Fibroblast of the conjunctiva (primary cell): ENCODE measurements around the gene ABCA3.

Experiments used
- DNase-seq: peaks from one replicate; pipeline ENCODE4 v3.0.0-alpha.2; 2010; ENCODE audit warnings: low read depth

Gene ABCA3

DNA sequence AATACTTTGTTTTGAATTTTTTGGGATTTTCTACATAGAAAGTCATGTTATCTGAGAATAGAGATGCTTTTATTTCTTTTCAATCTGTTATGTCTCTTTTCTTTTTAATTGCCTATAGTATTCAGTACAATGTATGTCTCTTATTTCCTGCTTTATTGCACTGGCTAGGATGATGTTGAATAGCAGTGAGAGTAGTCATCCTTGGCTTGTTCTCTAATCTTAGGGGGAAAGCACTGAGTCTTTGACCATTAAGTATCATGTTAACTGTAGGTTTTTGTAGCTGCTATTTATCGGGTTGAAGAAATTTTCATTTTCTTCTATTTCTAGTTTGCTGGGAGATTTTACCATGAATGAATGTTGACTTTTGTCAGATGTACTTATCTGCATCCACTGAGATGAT, 10.0 kb upstream of the ABCA3 start:
- no peak for DNase-seq

GRCh38 chr16:2343211-2343610, 2.7 kb upstream of the ABCA3 start:
- no peak for DNase-seq

DNA sequence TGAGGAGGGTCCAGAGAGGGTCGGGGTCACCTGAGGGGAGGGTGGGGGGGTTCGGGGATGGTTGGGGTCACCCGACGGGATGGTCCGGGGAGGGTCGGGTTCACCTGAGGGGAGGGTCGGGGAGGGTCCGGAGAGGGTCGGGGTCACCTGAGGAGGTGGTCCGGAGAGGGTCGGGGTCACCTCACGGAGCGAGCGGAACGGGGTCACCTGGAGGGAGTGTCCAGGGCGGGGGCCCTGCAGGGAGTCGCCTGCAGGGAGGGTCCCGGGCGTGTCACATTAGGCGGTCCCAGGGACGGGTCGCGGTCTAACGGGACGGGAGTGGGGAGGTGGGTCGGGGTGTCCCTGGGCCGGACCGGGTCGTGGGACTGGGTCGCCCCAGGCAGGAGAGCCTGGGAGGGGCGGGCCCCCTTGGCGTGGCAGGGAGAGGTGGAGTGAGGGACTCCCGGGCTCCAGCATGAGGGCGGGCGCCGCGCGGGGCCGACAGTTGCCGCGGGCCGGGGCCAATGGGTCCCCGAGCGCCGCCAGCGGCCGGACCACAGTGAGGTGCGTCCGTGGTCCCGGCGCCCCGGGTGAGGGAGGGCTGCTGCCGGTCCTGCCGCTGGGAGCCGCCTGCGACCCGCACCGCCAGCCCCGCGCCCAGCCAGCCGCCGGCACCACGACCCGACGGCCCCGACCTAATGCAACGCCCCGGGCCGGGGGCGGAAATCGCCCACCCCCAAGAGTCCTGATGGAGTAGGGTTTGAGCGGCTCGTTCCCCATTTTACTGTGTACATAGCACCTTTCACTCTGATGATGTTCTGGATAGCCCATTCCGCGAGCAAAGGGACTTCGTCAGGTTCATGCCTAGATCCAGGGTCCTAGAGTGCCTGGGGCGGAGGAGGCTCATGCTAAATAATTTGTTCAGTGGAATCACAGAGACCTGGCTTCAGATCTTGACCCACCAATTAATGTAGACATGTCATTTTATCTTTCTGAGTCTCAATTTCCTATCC, 1.2 kb upstream of the ABCA3 start:
- DNase-seq: no peak

- no peak for DNase-seq
Measured at GRCh38 chr16:2339521-2340484, 725 bp downstream of the ABCA3 start.

DNA sequence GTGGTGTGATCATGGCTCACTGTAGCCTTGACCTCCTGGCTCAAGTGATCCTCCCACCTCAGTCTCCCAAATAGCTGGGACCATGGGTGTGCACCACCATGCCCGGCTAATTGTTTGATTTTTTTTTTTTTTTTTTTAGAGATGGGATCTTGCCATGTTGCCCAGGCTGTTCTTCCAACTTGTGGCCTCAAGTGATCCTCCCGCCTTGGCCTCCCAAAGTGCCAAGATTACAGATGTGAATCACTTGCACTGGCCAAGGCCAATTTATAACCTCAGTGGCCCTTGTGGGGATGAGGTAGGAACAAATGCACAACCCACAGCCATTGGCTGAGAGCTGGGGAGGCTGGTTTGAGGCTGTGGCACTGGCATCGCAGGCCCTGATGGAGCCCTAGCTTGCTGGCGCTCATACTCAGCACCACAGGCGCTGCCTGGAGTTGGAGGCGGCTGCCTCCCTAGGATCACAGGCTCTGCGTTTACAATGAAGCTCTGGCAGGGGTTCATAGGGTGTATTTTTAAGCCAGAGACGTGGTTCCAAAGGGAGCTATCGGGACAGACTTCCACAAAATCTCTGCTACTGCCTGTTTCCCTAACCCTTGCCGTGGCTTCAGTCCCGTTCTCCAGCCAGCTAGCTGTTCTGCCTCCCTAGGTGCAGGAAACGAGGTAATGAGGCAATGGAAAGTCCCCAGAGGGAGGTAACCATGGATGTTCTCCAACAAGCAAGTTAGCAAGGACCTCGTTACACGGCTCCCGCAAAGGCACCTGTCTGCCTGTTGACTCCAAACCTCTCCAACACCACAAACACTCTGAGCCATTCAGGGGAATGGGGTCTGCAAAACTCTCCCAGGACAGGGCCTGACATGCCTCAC, 2.9 kb downstream of the ABCA3 start:
- DNase-seq: no peak

- DNase-seq: no peak
Measured at GRCh38 chr16:2335286-2335895, 5.1 kb downstream of the ABCA3 start.

GRCh38 chr16:2333772-2334379, 6.7 kb downstream of the ABCA3 start:
- no peak for DNase-seq

- DNase-seq: no peak
Measured at GRCh38 chr16:2333231-2333630, 7.3 kb downstream of the ABCA3 start.

DNA sequence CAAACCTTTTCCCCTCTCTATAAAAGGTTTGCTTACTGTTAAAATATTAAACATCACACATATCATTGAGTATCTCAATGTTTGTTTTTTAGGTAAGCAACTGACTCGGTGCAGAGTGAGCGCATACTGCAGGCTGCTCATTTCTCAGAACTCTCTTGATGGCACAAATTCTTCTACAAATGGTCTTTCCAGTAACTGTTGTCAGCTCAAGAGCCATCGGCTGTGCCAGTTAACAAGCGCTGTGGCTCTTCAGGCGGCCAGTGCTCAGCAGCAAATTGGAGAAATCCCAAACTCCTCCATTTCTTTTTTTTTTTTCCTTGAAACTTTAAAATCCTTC, 8.6 kb downstream of the ABCA3 start:
- DNase-seq: no peak

DNA sequence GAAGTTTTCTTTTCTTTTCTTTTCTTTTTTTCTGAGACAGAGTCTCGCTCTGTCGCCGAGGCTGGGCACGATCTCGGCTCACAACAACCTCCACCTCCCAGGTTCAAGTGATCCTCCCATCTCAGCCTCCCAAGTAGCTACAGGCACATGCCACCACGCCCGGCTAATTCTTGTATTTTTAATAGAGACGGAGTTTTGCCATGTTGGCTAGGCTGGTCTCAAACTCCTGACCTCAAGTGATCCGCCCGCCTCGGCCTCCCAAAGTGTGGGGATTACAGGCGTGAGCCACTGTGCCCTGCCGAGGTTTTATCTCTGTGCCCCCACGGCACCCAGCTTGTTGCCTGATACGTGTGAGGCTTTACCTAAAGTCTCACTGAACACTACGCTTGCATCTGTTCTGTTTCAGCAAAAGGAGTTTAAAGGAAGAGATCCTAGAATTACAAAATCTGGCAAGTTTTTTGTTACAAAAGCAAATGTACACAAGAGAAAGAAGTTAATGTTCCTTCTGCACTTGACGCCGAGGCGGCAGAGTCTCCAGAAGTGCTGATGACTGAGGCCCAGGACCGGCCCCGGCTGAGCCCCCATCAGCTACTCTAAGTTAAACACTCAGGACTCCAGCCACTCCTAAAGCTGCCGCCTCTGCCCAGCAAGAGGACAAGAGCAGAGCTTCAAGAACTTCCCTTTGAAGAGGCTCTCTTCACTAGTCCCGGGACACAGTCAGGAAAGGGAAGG, 9.2 kb downstream of the ABCA3 start:
- DNase-seq: no peak

DNA sequence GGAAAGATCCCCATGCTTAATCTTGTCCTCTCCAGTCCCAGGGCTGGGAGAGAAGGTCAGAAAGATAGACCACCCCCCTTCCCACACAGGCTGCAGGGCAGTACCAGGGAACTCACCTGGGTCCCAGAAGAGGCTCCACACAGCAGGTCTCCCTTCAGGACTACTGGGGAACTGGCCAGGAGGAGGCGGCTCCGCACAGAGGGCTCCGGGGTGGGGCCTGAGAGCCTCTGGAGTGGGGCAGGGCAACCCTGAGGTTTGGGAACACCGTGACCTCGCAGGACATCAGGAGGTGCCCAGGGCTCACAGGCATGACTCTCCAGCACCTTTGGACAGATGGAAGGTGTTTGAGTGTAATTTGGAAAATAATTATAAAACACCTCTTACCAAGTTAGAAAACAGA, 11.0 kb downstream of the ABCA3 start:
- DNase-seq: no peak

GRCh38 chr16:2328428-2328827, 12.1 kb downstream of the ABCA3 start:
- no peak for DNase-seq

- DNase-seq: no peak
Measured at GRCh38 chr16:2326191-2326590, 14.3 kb downstream of the ABCA3 start.

GRCh38 chr16:2325791-2326190, 14.7 kb downstream of the ABCA3 start:
- no peak for DNase-seq

DNA sequence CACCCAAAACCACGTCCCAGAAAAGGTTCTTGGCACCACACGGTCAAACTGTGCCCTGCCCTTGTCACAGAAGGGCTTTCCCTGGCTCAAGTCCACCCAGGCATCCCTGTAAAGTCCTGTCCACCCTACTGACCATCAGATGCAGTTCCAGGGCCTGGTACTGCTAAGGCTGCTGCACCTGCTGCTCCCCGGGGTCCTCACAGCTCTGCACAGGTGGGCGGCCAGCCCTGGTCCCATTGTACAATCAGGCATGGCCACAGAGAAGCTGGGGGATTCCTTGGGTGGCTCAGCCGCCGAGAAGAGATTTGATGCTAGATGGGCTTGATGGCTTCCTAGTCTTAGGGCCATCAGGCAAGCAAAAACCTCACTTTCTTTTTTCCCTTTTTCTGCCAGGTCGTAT, 15.3 kb downstream of the ABCA3 start:
- DNase-seq: no peak

GRCh38 chr16:2324296-2324859, 16.1 kb downstream of the ABCA3 start:
- no peak for DNase-seq

- no peak for DNase-seq
Measured at GRCh38 chr16:2323701-2324100, 16.8 kb downstream of the ABCA3 start.

DNA sequence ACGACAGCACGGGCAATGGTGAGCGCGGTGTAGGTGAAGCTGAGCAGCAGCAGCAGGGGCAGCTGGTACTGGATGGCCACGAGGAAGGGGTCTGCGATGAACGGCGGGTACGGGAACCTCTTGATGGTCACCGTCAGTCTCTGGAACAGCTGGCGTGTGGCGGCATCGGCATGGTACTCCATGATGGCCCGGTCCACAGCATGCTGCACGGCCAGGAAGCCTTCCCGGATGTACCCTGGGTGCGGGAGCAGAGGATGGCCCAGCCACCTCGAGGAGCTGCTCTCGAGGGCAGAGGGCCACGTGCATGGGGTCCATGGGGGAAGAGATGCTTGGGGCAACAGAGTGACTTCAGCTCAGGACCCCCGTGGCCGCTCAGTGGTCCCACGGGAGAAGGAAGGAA, 20.9 kb downstream of the ABCA3 start:
- DNase-seq: no peak

DNA sequence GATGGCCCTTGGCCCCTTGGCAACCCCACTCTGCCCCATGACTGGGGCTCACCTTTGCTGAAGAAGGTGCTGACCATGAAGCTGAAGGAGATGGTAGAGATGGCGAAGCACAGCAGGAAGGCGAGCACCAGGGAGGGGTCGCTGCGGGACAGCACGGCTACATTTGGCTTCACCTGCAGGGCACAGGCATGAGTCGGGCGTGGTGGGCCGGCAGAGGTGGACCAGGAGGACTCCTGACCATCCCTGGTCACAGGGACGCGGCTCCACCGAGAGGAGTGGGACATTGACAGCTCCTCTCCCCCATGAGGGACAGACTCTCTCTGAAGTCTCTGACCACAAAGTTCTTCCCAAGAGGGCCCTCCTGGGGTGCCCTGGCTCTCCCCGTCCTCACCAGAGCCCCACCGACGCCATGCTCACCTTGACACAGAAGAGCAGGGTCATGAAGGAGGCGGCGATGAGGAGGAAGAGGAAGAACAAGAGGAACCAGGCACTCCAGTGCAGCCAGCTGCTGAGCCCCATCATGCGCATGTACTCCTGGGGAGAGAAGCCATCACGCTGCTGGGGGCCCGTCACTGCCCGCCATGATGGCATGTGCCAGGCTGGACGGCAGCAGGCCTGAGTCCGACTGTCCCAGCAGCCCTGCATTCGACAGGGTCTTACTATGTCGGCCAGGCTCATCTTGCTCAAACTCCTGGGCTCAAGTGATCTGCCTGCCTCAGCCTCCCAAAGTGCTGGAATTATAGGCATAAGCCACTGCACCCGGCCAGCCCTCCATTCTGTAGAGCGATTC, 23.1 kb downstream of the ABCA3 start:
- no peak for DNase-seq
